Astrocyte of the cerebellum (primary cell): ENCODE data around the gene TBC1D22A.

Source experiments
- DNase-seq: peaks from one replicate; pipeline ENCODE4 v3.0.0-alpha.2; 2011; ENCODE audit warnings: low read depth
- H3K4me3 ChIP-seq: 2 replicates; pipeline ENCODE4 v1.5.1; 2011; ENCODE audit warnings: mild to moderate bottlenecking, low read depth, low read length, moderate library complexity
- CTCF ChIP-seq: IDR thresholded peaks from 2 replicates; pipeline ENCODE4 v1.5.1; 2012; ENCODE audit warnings: low read length, low read depth, moderate library complexity, mild to moderate bottlenecking; ENCODE audit errors: missing control alignments
- in situ Hi-C: cut with HindIII; loops from 2 replicates; pipeline ENCODE4 v1.10.0; 2017; ENCODE audit warnings: low sequenced_read_pairs

Gene TBC1D22A

GRCh38 chr22:46963672-46964545 is 201.5 kb downstream of the TBC1D22A start:
- DNase-seq = no peak
- no peak overlapping the region for H3K4me3 ChIP-seq
- in situ Hi-C loops = no loop called here
- TF ChIP-seq CTCF = no peak

GRCh38 chr22:46964773-46965550 is 202.5 kb downstream of the TBC1D22A start:
- in situ Hi-C loops = no loop called here
- no peak for TF ChIP-seq CTCF
- no peak for DNase-seq
- H3K4me3 ChIP-seq = no peak overlapping the region

GRCh38 chr22:46965555-46966494 is 203.4 kb downstream of the TBC1D22A start:
- in situ Hi-C loops = no loop called here
- DNase-seq = no peak
- TF ChIP-seq CTCF = no peak
- H3K4me3 ChIP-seq = no peak overlapping the region

GRCh38 chr22:46966495-46966845 is 204.0 kb downstream of the TBC1D22A start:
- in situ Hi-C loops = no loop called here
- no peak overlapping the region for H3K4me3 ChIP-seq
- TF ChIP-seq CTCF = no peak
- no peak for DNase-seq

GRCh38 chr22:46966846-46967245 is 204.4 kb downstream of the TBC1D22A start:
- H3K4me3 ChIP-seq = no peak overlapping the region
- in situ Hi-C loops = no loop called here
- DNase-seq = no peak
- no peak for TF ChIP-seq CTCF
